SK-N-SH (cell line): ENCODE data around the gene CARMIL3.

Source experiments
- CTCF ChIP-seq: fragments of 200-600 bp; sonication (generic); IDR thresholded peaks from 2 replicates; pipeline ENCODE4 v1.6.1; 2017; ENCODE audit warnings: antibody characterized with exemption, mild to moderate bottlenecking, moderate library complexity
- EP300 ChIP-seq, 2 experiments: IDR thresholded peaks; 2 replicates each; pipeline versions ENCODE4 v1.4.0 to v1.6.1; 2012; ENCODE audit warnings: borderline replicate concordance in 1 of 2, low read depth in 1 of 2, low read length in 1 of 2
- EZH2phosphoT487 ChIP-seq: fragments of 200-600 bp; sonication (generic); IDR thresholded peaks from 2 replicates; pipeline ENCODE4 v1.6.1; 2017; ENCODE audit warnings: low read depth, mixed run types, mild to moderate bottlenecking, antibody characterized with exemption, moderate library complexity, borderline replicate concordance
- GABPA ChIP-seq: IDR thresholded peaks from 2 replicates; pipeline ENCODE4 v1.4.0; 2012; ENCODE audit warnings: low read depth, mild to moderate bottlenecking
- GATA2 ChIP-seq: sonication (generic); formaldehyde crosslinking; IDR thresholded peaks from 2 replicates; pipeline ENCODE4 v1.5.0; 2020; ENCODE audit warnings: mild to moderate bottlenecking, missing genetic modification reagents
- MEF2A ChIP-seq: IDR thresholded peaks from 2 replicates; pipeline ENCODE4 v1.4.0; 2012; ENCODE audit warnings: low read depth, borderline replicate concordance
- POLR2AphosphoS5 ChIP-seq: IDR thresholded peaks from 2 replicates; pipeline ENCODE4 v1.6.1; 2012; ENCODE audit warnings: low read depth, low read length
- REST ChIP-seq: IDR thresholded peaks from 2 replicates; pipeline ENCODE4 v1.6.1; 2012; ENCODE audit warnings: mild to moderate bottlenecking, low read depth, low read length, moderate library complexity
- SIN3A ChIP-seq: IDR thresholded peaks from 2 replicates; pipeline ENCODE4 v1.6.1; 2012; ENCODE audit warnings: low read depth, mild to moderate bottlenecking, low read length, moderate library complexity, borderline replicate concordance
- YY1 ChIP-seq: IDR thresholded peaks from 2 replicates; pipeline ENCODE4 v1.4.0; 2012; ENCODE audit warnings: low read depth, mild to moderate bottlenecking
- TF ChIP-seq, protein P1 (sequence below): fragments of 150-350 bp; IDR thresholded peaks from 2 replicates; pipeline ENCODE4 v1.6.1; 2017; ENCODE audit warnings: antibody characterized with exemption, low read length, low read depth, borderline replicate concordance

DNA sequence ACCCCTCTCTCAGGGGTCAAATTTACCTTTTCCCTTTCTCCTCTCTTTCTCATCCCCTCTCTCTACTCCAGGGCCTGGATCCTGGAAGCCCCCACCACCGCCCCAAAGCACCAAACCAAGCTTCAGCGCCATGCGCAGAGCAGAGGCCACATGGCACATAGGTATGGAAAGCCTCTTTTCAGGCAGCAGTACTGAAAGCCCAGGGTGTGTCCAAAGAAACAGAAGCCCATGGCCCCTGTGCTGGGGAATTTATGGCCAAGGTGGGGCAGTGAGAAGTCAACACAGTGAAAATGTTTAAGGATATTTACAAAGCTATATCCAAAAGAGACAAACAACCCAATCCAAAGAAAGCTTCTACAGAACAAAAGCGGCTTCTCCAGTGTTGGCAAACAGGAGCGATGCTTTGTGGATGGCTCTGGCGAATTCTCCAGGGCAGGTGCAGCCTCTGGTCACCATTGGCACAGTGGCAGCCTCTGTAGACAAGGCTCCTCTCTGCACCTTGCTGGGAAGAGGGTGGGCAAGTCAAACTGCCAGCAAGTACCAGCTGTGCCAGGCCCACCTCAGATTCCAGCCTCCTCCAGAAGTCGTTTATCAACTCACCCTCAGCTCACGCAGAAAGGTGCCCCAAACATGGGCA, 14.8 kb downstream of the CARMIL3 start:
- TF ChIP-seq POLR2AphosphoS5 (no peak), CTCF (no peak), YY1 (no peak), EZH2phosphoT487 (no peak), SIN3A (no peak), EP300 (IDR thresholded peaks at IDR 0.05; ENCODE audit: borderline replicate concordance in 1 of 2, low read depth in 1 of 2, low read length in 1 of 2) (no peak), GABPA (no peak), GATA2 (CRISPR knock-in tag) (no peak), REST (no peak), MEF2A (no peak)
- TF ChIP-seq, protein P1, sequence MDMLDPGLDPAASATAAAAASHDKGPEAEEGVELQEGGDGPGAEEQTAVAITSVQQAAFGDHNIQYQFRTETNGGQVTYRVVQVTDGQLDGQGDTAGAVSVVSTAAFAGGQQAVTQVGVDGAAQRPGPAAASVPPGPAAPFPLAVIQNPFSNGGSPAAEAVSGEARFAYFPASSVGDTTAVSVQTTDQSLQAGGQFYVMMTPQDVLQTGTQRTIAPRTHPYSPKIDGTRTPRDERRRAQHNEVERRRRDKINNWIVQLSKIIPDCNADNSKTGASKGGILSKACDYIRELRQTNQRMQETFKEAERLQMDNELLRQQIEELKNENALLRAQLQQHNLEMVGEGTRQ: no peak
